ENCODE measurements around the gene DMBX1.

The DMBX1 gene

GRCh38 chr1:46526691-46527291 is 37.2 kb downstream of the DMBX1 start:
- DNase-seq = no peak

- DNase-seq = peak; percentile 78
Measured at GRCh38 chr1:46527474-46528296, 38.0 kb downstream of the DMBX1 start.

GRCh38 chr1:46528297-46528955 is 38.8 kb downstream of the DMBX1 start:
- no peak for DNase-seq

- DNase-seq = no peak
Measured at GRCh38 chr1:46529031-46529630, 39.5 kb downstream of the DMBX1 start.

GRCh38 chr1:46530311-46530710 is 40.7 kb downstream of the DMBX1 start:
- no peak for DNase-seq

- DNase-seq = no peak
Measured at GRCh38 chr1:46530791-46531409, 41.3 kb downstream of the DMBX1 start.

GRCh38 chr1:46532095-46532494 is 42.5 kb downstream of the DMBX1 start:
- DNase-seq = no peak

- peak; percentile 52 for DNase-seq
Measured at GRCh38 chr1:46532498-46533178, 43.0 kb downstream of the DMBX1 start.

GRCh38 chr1:46533179-46533864 is 43.7 kb downstream of the DMBX1 start:
- DNase-seq = peak; percentile 40

- DNase-seq = peak; percentile 23
Measured at GRCh38 chr1:46535063-46535462, 45.4 kb downstream of the DMBX1 start.

- DNase-seq = no peak
Measured at GRCh38 chr1:46536527-46536926, 46.9 kb downstream of the DMBX1 start.

GRCh38 chr1:46537651-46538050 is 48.0 kb downstream of the DMBX1 start:
- no peak for DNase-seq

- no peak for DNase-seq
Measured at GRCh38 chr1:46538147-46538546, 48.5 kb downstream of the DMBX1 start.

Data from NCI-H2029 (cell line).